Mammary epithelial cell (primary cell): ENCODE measurements around the gene ST6GALNAC4.

ENCODE experiments used
- CTCF ChIP-seq, 2 donors: IDR thresholded peaks in 1 of 2; conservative IDR thresholded peaks in 1 of 2; 2 replicates each; pipeline ENCODE4 v1.5.1; 2011 to 2012; ENCODE audit warnings: inconsistent platforms in 2 of 2, low read length in 2 of 2, mild to moderate bottlenecking in 2 of 2, control low read depth in 1 of 2, low read depth in 1 of 2; ENCODE audit not compliant: insufficient read depth in 1 of 2; ENCODE audit errors: extremely low read depth in 1 of 2
- EZH2 ChIP-seq: IDR thresholded peaks from 2 replicates; pipeline ENCODE4 v1.6.1; 2012; ENCODE audit warnings: low read length, inconsistent platforms, borderline replicate concordance

GRCh38 chr9:127875306-127875966, 41.4 kb downstream of the ST6GALNAC4 start:
- no peak for TF ChIP-seq CTCF (conservative IDR thresholded peaks at IDR 0.05 in 1 of 2, IDR thresholded peaks at IDR 0.05 in 1 of 2; ENCODE audit: extremely low read depth in 1 of 2, insufficient read depth in 1 of 2, low read depth in 1 of 2, low read length in 2 of 2)
- TF ChIP-seq EZH2 = no peak
